Keratinocyte (primary cell): ENCODE data around the gene HOXC9. TPM values are rescaled to one million over a fixed set of nuclear protein-coding genes. Genes with fewer than 3 reads are reported as not detected.

ENCODE experiments used
- DNase-seq: peaks from one replicate; pipeline ENCODE4 v3.0.0-alpha.2; 2011; ENCODE audit warnings: low read depth, missing footprints, low spot score
- FAIRE-seq: peaks from 2 replicates; lab custom pipeline; 2011; peaks lifted over from hg19 to GRCh38; lab: Jason Lieb, UNC
- H2AFZ ChIP-seq: 2 replicates; pipeline ENCODE4 v1.6.0; 2012; ENCODE audit warnings: low read length, control low read depth, inconsistent platforms; ENCODE audit not compliant: control insufficient read depth
- H3K27ac ChIP-seq: 2 replicates; pipeline ENCODE4 v1.5.1; 2011; ENCODE audit warnings: low read length; ENCODE audit not compliant: control insufficient read depth, insufficient read depth
- H3K27me3 ChIP-seq: 3 replicates; pipeline ENCODE4 v1.6.0; 2011; ENCODE audit warnings: low read length; ENCODE audit not compliant: control insufficient read depth, insufficient read depth; ENCODE audit errors: extremely low read depth
- H3K36me3 ChIP-seq, 2 experiments: 2 replicates in 1 of 2; 3 replicates in 1 of 2; pipeline ENCODE4 v1.5.1; 2011; ENCODE audit warnings: low read length in 2 of 2, mild to moderate bottlenecking in 1 of 2; ENCODE audit not compliant: control insufficient read depth in 2 of 2, insufficient read depth in 2 of 2; ENCODE audit errors: extremely low read depth in 1 of 2
- H3K4me1 ChIP-seq: 3 replicates; pipeline ENCODE4 v1.5.1; 2011; ENCODE audit warnings: low read length; ENCODE audit not compliant: control insufficient read depth, insufficient read depth; ENCODE audit errors: extremely low read depth
- H3K4me2 ChIP-seq: 3 replicates; pipeline ENCODE4 v1.6.0; 2011; ENCODE audit warnings: low read depth, low read length; ENCODE audit not compliant: control insufficient read depth, insufficient read depth; ENCODE audit errors: extremely low read depth
- H3K4me3 ChIP-seq, 3 experiments: fragments of 200-600 bp in 1 of 3; sonication (generic) in 1 of 3; 2 replicates in 2 of 3; 3 replicates in 1 of 3; pipeline ENCODE4 v1.5.1; 2011 to 2016; ENCODE audit warnings: low read length in 3 of 3, mild to moderate bottlenecking in 3 of 3, control low read depth in 2 of 3, inconsistent platforms in 1 of 3, low read depth in 1 of 3, mixed read lengths in 1 of 3, mixed run types in 1 of 3, moderate library complexity in 1 of 3; ENCODE audit not compliant: control insufficient read depth in 2 of 3, insufficient read depth in 2 of 3; ENCODE audit errors: extremely low read depth in 1 of 3
- H3K79me2 ChIP-seq: 2 replicates; pipeline ENCODE4 v1.6.0; 2012; ENCODE audit warnings: low read length; ENCODE audit not compliant: control insufficient read depth, insufficient read depth
- H3K9ac ChIP-seq: 3 replicates; pipeline ENCODE4 v1.6.0; 2011; ENCODE audit warnings: low read length; ENCODE audit not compliant: control insufficient read depth, insufficient read depth; ENCODE audit errors: extremely low read depth
- H3K9me1 ChIP-seq: 3 replicates; pipeline ENCODE4 v1.6.0; 2011; ENCODE audit warnings: low read length; ENCODE audit not compliant: control insufficient read depth, insufficient read depth; ENCODE audit errors: extremely low read depth
- H3K9me3 ChIP-seq: 2 replicates; pipeline ENCODE4 v1.5.1; 2012; ENCODE audit warnings: low read depth, low read length; ENCODE audit not compliant: control insufficient read depth
- H4K20me1 ChIP-seq: 3 replicates; pipeline ENCODE4 v1.6.0; 2011; ENCODE audit warnings: low read length; ENCODE audit not compliant: control insufficient read depth, insufficient read depth; ENCODE audit errors: extremely low read depth
- EZH2 ChIP-seq: IDR thresholded peaks from one replicate; pipeline ENCODE4 v1.6.1; 2012; ENCODE audit warnings: inconsistent platforms, mild to moderate bottlenecking, low read length, moderate library complexity
- dilution Hi-C: fragments of 300-500 bp; cut with MboI; formaldehyde crosslinking; loops from one replicate; pipeline ENCODE4 v1.7.0; 2020; ENCODE audit warnings: low sequenced_read_pairs; ENCODE audit not compliant: extremely low pct_ligation_motif_present
- polyA plus RNA-seq, 5 experiments: library from polyadenylated mRNA; depleted of rRNA in 3 of 5; stranded (reverse) in 3 of 5; stranded (forward) in 1 of 5; unstranded in 1 of 5; fragments of >200 nt; gene quantifications; 1 replicate in 1 of 5; 2 replicates in 3 of 5; 3 replicates in 1 of 5; pipeline versions ENCODE4 v1.2.1 to v1.2.3, GENCODE V29; 2011 to 2012; ENCODE audit warnings: missing spikeins in 2 of 5, low read depth in 1 of 5, low replicate concordance in 1 of 5
- TF ChIP-seq, protein P1 (sequence below), 3 experiments: IDR thresholded peaks in 1 of 3; conservative IDR thresholded peaks in 1 of 3; optimal IDR thresholded peaks in 1 of 3; 2 replicates in 2 of 3; 3 replicates in 1 of 3; pipeline versions ENCODE3 to v1.5.1; 2011; ENCODE audit warnings: low read length in 3 of 3, mild to moderate bottlenecking in 3 of 3, moderate library complexity in 2 of 3, control low read depth in 1 of 3, inconsistent platforms in 1 of 3; ENCODE audit not compliant: insufficient read depth in 2 of 3; ENCODE audit errors: extremely low read depth in 1 of 3

HOXC9 gene
- polyA plus RNA-seq, 1 donor (not counting 4 experiments of a cell fraction or from before 2014, with no cell fraction given): 1.8 TPM

DNA sequence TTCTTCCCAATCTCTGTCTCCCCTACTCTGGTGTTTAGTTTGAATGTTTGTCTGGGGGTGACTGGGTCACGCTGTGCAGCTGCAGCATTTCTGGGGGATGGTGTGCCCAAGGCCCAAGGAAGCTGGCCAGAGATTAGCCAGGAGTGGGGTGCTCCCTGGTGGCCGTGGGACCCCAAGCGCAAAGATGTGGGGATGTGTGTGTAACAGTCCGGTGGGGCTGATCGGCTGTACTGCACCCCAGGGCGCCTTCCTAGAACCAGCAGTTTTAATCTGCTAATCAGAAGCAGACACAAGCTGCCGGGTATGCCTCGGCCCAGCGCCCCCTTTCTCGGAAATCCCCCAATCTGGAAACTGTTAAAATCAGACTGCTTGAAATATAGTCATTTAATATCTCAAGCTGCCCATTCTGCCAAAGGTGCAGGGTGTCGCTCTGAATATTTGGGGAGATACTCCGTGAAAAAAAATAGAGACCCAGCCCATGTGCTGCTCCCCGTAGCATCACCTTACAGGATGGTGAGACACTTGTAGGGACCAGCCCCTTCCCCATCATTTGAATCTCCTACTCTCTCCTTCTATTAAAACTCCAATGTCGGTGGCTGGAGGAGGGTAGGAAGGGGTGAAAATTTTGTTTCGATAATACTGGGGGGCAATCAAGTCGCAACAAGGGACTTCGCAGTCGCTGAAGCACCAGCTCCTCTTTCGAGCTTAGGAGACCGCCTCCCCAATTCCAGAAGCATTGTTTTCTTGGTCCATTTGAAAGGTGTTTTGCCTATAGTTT lies 4.3 kb downstream of the HOXC9 start:
- H3K9me1 ChIP-seq: no peaks in the 10 kb centered on the region
- H3K4me2 ChIP-seq: no peak overlapping the region
- no peaks in the 10 kb centered on the region for H3K9me3 ChIP-seq
- H3K27ac ChIP-seq: no peak overlapping the region
- H4K20me1 ChIP-seq: no peaks in the 10 kb centered on the region
- DNase-seq (no peak), FAIRE-seq (no peak)
- peaks cover 45% of the 10 kb centered on the region for H3K79me2 ChIP-seq
- dilution Hi-C loops: no loop called here
- H3K36me3 ChIP-seq: peaks cover 2 to 6% of the 10 kb centered on the region in 2 experiments
- H3K4me1 ChIP-seq: peaks cover 12% of the 10 kb centered on the region
- no peak overlapping the region for H3K4me3 ChIP-seq
- no peak overlapping the region for H2AFZ ChIP-seq
- TF ChIP-seq, protein P1, sequence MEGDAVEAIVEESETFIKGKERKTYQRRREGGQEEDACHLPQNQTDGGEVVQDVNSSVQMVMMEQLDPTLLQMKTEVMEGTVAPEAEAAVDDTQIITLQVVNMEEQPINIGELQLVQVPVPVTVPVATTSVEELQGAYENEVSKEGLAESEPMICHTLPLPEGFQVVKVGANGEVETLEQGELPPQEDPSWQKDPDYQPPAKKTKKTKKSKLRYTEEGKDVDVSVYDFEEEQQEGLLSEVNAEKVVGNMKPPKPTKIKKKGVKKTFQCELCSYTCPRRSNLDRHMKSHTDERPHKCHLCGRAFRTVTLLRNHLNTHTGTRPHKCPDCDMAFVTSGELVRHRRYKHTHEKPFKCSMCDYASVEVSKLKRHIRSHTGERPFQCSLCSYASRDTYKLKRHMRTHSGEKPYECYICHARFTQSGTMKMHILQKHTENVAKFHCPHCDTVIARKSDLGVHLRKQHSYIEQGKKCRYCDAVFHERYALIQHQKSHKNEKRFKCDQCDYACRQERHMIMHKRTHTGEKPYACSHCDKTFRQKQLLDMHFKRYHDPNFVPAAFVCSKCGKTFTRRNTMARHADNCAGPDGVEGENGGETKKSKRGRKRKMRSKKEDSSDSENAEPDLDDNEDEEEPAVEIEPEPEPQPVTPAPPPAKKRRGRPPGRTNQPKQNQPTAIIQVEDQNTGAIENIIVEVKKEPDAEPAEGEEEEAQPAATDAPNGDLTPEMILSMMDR (optimal IDR thresholded peaks at IDR 0.05 in 1 of 3, IDR thresholded peaks at IDR 0.05 in 1 of 3, conservative IDR thresholded peaks at IDR 0.05 in 1 of 3; ENCODE audit: extremely low read depth in 1 of 3, insufficient read depth in 2 of 3, low read length in 3 of 3): peak in 2 of 3 experiments; percentile 9 to 36
- no peak for TF ChIP-seq EZH2
- H3K9ac ChIP-seq: no peak overlapping the region
- H3K27me3 ChIP-seq: no peaks in the 10 kb centered on the region

DNA sequence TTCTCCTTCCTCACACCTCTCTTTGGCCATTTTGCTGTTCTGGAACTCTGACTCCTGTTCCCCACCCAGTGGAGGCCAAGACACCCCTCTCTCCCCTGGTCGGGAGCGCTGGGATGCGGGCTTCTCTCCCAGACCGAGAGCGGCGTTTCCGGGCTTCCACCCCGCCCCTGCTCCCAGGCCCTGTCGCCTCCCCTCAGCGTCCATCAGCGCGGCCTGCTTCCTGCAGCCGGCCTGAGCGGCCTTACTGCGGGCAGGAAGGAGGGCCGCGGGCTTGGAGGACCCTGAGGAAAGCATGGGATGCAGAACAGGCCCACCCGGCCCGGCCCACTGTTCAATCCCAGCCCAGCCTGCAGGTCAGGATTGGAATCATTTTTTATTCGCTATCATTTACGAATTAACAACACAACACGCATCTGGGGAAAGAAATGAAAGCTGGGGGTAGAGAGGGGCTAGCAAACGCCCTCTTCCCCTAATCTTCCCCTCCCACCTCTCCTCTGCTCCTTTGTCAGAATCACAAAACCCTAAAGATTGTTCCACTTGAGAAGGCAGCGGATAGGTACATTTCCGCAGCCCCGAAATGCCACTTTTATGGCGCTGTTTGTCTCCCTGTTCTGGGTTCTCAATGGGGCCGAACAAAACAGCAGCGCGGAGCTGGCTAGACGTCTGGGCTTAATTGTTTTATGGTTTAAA lies 5.0 kb downstream of the HOXC9 start:
- no peak overlapping the region for H3K9ac ChIP-seq
- no peak for TF ChIP-seq EZH2
- DNase-seq: no peak
- no peaks in the 10 kb centered on the region for H3K27me3 ChIP-seq
- H3K4me3 ChIP-seq: no peak overlapping the region
- no peaks in the 10 kb centered on the region for H3K9me3 ChIP-seq
- peaks cover 48% of the 10 kb centered on the region for H3K79me2 ChIP-seq
- no peak overlapping the region for H2AFZ ChIP-seq
- peaks cover 20% of the 10 kb centered on the region for H3K4me1 ChIP-seq
- peaks cover 2 to 6% of the 10 kb centered on the region in 2 experiments for H3K36me3 ChIP-seq
- dilution Hi-C loops: no loop called here
- H4K20me1 ChIP-seq: no peaks in the 10 kb centered on the region
- no peak for FAIRE-seq
- H3K27ac ChIP-seq: no peak overlapping the region
- H3K9me1 ChIP-seq: no peaks in the 10 kb centered on the region
- H3K4me2 ChIP-seq: no peak overlapping the region
